HG03045 (cell line): Measurements from ENCODE around the gene STAT3.

Experiments used
- ATAC-seq: cut with Tn5 transposase; IDR thresholded peaks from one replicate; pipeline ENCODE4 v1.9.1; 2021; ENCODE audit warnings: mild to moderate bottlenecking, moderate library complexity; ENCODE audit not compliant: unreplicated experiment

STAT3 gene

DNA sequence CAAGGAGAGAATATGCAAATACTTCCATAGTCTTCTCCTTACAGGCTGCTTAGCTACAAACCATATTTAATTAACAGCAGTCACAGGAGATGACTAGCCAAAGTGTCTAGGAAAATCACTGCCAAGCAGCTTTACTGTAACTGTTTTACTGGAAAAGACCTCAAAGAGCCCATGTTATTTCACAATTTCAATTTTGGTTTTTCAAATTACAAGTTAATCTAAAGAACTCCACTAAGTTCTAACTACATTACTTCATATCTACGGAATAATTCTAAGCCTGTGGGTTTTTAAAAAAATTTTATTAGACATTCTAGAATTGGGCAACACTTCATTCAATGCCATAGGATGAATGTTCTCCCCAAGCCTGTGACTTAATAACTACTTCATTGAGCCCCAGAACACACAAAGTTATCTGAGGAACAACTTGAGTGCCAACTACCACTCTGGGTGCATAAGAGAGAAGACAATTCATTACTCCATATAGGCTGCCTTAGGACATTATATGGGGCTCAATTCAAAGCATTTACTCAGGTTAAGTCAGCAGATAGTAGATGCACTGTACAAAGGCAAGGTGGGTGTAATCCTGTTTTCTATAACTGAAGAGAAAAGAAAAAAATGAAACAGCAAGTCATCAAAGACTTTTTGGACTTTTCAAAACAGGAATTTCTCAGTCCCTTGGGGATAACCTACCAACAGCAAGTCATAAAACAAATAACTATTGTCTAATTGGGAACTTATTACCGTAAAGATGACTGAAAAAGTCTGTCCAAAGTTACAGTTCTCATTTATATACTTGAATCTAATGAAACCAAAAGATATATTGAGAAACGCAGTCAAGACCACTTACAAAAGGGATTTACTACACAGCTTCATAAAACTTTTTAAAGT lies 33.0 kb downstream of the STAT3 start:
- ATAC-seq = no peak

- ATAC-seq = no peak
Measured at GRCh38 chr17:42348104-42348503, 40.1 kb downstream of the STAT3 start.

- no peak for ATAC-seq
Measured at GRCh38 chr17:42347606-42348005, 40.6 kb downstream of the STAT3 start.

GRCh38 chr17:42347198-42347597 lies 41.0 kb downstream of the STAT3 start:
- no peak for ATAC-seq

DNA sequence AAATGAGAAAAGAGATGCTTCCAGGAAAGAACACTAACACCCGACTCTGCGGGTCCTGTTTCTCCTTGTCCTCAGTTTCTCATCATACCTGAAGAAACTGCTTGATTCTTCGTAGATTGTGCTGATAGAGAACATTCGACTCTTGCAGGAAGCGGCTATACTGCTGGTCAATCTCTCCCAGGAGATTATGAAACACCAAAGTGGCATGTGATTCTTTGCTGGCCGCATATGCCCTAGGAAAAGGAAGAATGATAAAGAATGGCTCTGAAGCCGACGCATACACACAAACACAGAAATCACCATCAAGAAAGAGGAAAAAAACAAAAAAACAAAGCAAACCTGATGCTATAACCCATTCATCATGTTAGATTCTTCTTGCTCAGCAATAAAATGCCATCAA lies 41.8 kb downstream of the STAT3 start:
- ATAC-seq = no peak

DNA sequence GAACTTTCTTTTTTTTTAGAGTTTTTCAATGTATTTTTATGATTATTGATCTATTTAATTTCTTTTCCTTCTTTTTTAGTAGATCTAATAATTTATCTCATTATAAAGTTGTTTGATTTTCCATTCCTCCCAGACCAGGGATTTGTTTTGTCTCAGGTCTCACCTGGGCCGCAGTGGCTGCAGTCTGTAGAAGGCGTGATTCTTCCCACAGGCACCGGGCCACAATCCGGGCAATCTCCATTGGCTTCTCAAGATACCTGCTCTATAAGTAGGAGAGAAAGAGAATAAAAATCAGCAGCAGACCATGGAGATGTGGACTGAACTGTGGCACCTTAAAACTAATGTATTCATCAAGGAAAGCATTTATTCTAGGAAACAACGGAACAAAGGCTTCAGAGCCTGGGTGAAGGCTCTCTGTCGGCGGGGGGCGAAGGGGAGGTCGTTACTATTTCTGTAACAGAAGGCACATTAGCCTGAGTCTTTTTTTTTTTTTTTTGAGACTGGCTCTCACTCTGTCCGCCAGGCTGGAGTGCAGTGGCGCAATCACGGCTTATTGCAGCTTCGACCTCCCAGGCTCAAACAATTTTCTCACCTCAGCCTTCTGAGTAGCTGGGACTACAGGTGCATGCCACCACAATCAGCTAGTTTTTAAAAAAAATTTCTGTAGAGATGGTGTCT lies 42.7 kb downstream of the STAT3 start:
- no peak for ATAC-seq

DNA sequence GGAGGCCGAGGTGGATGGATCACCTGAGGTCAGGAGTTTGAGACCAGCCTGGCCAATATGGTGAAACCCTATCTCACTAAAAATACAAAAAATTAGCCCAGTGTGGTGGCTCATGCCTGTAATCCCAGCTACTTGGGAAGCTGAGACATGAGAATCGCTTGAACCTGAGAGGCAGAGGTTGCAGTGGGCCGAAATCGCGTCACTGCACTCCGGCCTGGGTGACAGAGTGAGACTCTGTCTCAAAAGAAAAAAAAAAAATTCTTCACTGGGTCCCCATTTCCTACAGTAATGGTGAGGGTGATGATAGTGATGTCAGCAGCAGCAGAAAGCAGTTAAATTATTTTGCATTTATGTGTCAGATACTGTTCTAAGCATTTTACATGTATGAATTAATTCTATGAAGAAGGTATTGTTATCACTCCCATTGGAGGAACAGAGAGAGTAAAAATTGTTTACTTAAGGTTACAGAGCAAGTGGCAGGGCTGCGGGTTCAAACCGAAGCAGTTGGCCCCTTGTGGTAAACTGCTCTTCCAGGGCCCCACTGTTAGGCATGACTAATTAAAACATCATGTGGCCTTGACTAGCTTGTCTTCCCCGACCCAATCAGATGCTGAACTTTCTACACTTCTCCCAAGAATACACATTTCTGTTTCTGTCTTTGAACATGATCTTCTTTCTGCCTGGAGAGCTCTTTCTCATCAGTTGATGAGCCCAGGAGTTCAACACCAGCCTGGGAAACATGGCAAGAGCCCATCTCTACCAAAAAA lies 45.8 kb downstream of the STAT3 start:
- no peak for ATAC-seq

- no peak for ATAC-seq
Measured at GRCh38 chr17:42341568-42341967, 46.7 kb downstream of the STAT3 start.

GRCh38 chr17:42340691-42341127 lies 47.5 kb downstream of the STAT3 start:
- no peak for ATAC-seq

DNA sequence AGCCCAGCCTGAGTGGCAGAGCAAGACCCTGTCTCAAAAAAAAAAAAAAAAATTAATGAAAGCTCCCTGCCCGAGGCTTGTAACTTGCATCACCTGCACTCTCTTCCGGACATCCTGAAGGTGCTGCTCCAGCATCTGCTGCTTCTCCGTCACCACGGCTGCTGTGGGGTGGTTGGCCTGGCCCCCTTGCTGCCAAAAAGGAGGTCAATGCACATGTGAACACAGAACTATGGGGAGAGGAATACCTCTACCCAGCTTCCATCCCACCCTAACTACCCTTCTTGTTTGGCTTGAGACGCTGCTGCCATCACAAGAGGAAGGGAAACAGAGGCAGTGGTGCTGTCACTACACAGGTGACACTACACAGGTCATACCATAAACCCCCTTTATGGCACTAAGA lies 49.0 kb downstream of the STAT3 start:
- ATAC-seq = no peak

- no peak for ATAC-seq
Measured at GRCh38 chr17:42338427-42338985, 49.7 kb downstream of the STAT3 start.

DNA sequence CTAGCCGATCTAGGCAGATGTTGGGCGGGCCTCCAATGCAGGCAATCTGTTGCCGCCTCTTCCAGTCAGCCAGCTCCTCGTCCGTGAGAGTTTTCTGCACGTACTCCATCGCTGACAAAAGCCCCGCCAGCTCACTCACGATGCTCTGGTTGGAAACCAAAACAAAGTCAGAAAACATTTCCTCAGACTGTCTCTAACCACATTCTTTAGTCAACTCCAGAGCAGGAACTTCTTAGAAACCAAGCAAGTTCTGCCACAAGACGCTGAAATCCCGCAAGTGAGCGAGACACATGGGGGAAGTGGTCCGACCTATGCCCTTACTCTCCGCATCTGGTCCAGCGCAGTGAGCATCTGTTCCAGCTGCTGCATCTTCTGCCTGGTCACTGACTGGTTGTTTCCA lies 50.8 kb downstream of the STAT3 start:
- ATAC-seq = peak; percentile 48

DNA sequence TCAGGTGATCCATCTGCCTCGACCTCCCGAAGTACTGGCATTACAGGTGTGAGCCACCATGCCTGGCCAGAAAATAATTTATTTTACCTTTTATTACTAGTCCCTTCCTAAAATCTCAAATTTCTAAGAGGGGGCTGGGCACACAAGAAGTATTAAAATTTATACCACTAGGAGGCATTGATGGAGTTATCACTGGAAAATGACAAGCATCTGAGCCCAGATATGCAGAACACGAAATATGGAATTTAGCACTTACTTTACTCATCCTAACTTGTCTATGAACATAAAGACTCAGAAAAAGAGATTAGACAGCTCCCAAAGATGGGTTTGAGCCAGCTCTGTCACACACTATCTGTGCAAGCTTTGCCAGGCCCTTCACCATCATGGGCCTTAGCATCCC lies 53.6 kb downstream of the STAT3 start:
- no peak for ATAC-seq

DNA sequence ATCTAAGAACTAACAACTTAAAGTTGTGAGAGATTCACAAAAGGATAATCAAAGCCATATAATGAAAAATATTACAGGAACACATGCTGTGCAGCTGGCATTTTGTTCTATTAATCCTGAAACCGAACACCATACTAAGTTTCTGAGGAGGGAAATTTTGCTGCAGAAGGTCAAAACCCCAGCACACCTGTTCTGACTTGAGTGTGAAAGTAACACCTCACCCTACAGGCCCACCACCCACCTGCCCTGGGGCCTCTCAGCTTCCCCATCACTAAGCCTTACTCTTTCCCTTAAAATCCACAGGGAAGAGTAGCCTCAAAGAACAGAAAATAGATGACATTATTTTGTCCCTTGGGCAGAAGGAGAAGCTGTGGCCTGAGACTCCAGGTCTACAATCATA lies 55.2 kb downstream of the STAT3 start:
- no peak for ATAC-seq

DNA sequence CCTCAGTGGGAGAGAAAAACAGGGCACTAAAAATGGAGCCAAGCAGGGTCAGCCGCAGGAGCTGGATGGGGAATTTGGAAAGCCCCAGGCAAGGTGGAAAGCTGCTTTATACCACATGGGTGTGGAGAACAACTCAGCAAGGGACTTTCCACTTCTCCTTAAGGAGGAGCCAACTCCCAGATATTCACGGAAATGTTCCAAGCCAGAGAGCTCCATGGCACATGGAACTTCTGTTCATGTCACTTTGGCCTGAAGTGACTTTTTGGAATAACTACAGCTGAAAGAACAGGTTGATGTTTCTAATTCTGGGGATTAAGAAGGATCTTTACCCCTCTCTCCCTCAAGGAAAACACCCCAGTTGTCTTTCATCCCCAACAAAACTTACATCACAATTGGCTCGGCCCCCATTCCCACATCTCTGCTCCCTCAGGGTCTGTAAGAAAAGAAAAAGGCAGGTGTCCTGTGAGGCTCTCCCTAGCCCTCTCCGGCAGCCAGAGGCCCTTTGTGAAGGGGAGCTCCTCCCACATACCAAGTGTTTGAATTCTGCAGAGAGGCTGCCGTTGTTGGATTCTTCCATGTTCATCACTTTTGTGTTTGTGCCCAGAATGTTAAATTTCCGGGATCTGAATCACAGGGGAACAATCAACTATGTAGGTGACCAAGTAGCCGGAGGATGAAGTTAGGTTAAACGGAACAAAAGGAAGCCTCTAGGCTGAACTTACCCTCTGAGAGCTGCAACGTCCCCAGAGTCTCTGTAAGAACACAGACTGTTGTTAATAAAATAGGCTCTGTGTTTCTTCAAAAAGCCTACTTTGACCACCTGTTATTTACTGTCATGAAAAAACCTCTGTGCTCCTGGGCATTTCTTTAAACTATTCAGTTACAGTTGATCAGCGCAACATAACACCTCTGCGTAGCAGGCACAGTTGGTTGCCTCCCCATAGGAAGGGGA lies 58.9 kb downstream of the STAT3 start:
- ATAC-seq = no peak

DNA sequence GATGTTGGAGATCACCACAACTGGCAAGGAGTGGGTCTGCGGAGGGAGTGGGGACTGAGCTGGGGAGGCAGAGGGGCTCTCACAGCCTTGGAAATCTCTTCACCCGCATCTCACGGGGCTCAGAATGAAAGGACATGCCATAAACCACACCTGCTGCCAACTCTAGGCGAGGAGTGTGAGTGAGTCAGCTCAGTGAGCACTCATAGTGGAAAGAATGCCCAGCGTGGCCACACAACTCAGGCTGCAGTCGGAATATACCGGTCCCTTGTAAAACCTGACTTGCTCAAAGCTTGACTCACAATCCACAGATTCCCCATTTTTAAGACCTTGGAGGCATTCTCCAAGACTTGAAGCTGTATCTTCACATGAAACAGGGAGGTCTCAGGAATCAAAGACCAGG lies 63.2 kb downstream of the STAT3 start:
- ATAC-seq = no peak

- no peak for ATAC-seq
Measured at GRCh38 chr17:42323268-42323773, 64.9 kb downstream of the STAT3 start.

GRCh38 chr17:42322382-42323267 lies 65.6 kb downstream of the STAT3 start:
- peak; percentile 80 for ATAC-seq

- ATAC-seq = no peak
Measured at GRCh38 chr17:42321555-42321954, 66.7 kb downstream of the STAT3 start.
